Measurements from ENCODE around the gene TFAP2A. TPM values are rescaled to one million over a fixed set of nuclear protein-coding genes. Genes with fewer than 3 reads are reported as not detected.

TFAP2A gene
- polyA plus RNA-seq, 2 of the 4 experiments (the other 2 are of a cell fraction) = 13.1 to 26.9 TPM

GRCh38 chr6:10404107-10404798 is 10.6 kb downstream of the TFAP2A start (continued):
- TF ChIP-seq JUN (IDR thresholded peaks at IDR 0.05) = peak in 1 of 2 experiments; percentile 70; a peak in 4 of 5 replicates
- TF ChIP-seq FOXS1 (CRISPR knock-in tag; IDR thresholded peaks at IDR 0.05) = 0 out of 2 replicates have a peak, but pooled peaks have one; percentile 24
- TF ChIP-seq ELK1 (IDR thresholded peaks at IDR 0.05; ENCODE audit: low read depth, low read length) = no peak
- no peak for TF ChIP-seq REST (IDR thresholded peaks at IDR 0.05)
- peak; percentile 68 for TF ChIP-seq ESRRA (IDR thresholded peaks at IDR 0.05; ENCODE audit: borderline replicate concordance, low read length)
- TF ChIP-seq CBX2 (IDR thresholded peaks at IDR 0.05; ENCODE audit: borderline replicate concordance, low read depth) = no peak
- no peak for TF ChIP-seq HEYL (CRISPR knock-in tag; IDR thresholded peaks at IDR 0.05)
- peak; percentile 63; the same call in 1 of the 2 replicates for TF ChIP-seq TP53 (CRISPR knock-in tag; IDR thresholded peaks at IDR 0.05)
- TF ChIP-seq RAD21 (conservative IDR thresholded peaks at IDR 0.05 in 1 of 2, IDR thresholded peaks at IDR 0.05 in 1 of 2) = peak; percentile 51 to 67
- TF ChIP-seq POLR2A (IDR thresholded peaks at IDR 0.05; ENCODE audit: low read length) = peak; percentile 49
- TF ChIP-seq EHMT2 (IDR thresholded peaks at IDR 0.05; ENCODE audit: low read depth) = no peak
- TF ChIP-seq FOSL2 (IDR thresholded peaks at IDR 0.05) = no peak
- TF ChIP-seq FOSL2 (CRISPR knock-in tag; IDR thresholded peaks at IDR 0.05) = no peak
- no peak for TF ChIP-seq JUNB (IDR thresholded peaks at IDR 0.05)
- peak; percentile 63; the same call in 1 of the 2 replicates for TF ChIP-seq HOXB13 (CRISPR knock-in tag; IDR thresholded peaks at IDR 0.05; ENCODE audit: low read depth)

- CTCF ChIA-PET = interaction anchor here (2.7 kb wide), 1 partner anchor 11 kb away, joined by 14 read pairs; the partner anchor contains the start of gene TFAP2A
- ATAC-seq = peak; percentile 70 to 71
- Histone ChIP-seq H3K9me3 (no peaks in the 10 kb centered on the region), H3K4me3 (peak overlapping the region; percentile 45), H3K4me2 (peak overlapping the region; percentile 83), H3K4me1 (peaks cover 54% of the 10 kb centered on the region), H3K27ac (peak overlapping the region; percentile 85 to 93)
- peak; percentile 32 for FAIRE-seq
- peak; percentile 57; the same call in 1 of the 2 replicates for TF ChIP-seq HOXB13 (CRISPR knock-in tag; IDR thresholded peaks at IDR 0.05; ENCODE audit: low read depth)
- peak; percentile 65; the same call in 1 of the 2 replicates for TF ChIP-seq MAX (IDR thresholded peaks at IDR 0.05)
- TF ChIP-seq JUNB (IDR thresholded peaks at IDR 0.05) = peak; percentile 86
- peak; percentile 82 for TF ChIP-seq RARB (CRISPR knock-in tag; IDR thresholded peaks at IDR 0.05)
- TF ChIP-seq RNF2 (IDR thresholded peaks at IDR 0.05; ENCODE audit: borderline replicate concordance, low read depth) = no peak
- no peak for TF ChIP-seq MYC (IDR thresholded peaks at IDR 0.05; ENCODE audit: borderline replicate concordance, low read length)
- TF ChIP-seq PBX3 (IDR thresholded peaks at IDR 0.05) = peak; percentile 45; the same call in 1 of the 2 replicates
- TF ChIP-seq RAD21 (conservative IDR thresholded peaks at IDR 0.05 in 1 of 2, IDR thresholded peaks at IDR 0.05 in 1 of 2) = peak in 1 of 2 experiments; percentile 19; a peak in 2 of 5 replicates
- peak; percentile 57 to 74; a peak in 4 of 5 replicates for TF ChIP-seq JUN (IDR thresholded peaks at IDR 0.05)
- TF ChIP-seq HOXA7 (CRISPR knock-in tag; IDR thresholded peaks at IDR 0.05) = no peak
- TF ChIP-seq EP300 (IDR thresholded peaks at IDR 0.05) = peak; percentile 84 to 93; a peak in 4 of 5 replicates
- TF ChIP-seq HES2 (IDR thresholded peaks at IDR 0.05) = peak; percentile 59; the same call in 1 of the 2 replicates
- TF ChIP-seq CEBPB (IDR thresholded peaks at IDR 0.05) = peak; percentile 59 to 86
- no peak for TF ChIP-seq RCOR1 (IDR thresholded peaks at IDR 0.05; ENCODE audit: low read depth, low read length)
- peak; percentile 76 for TF ChIP-seq FOSL2 (IDR thresholded peaks at IDR 0.05)
- peak; percentile 89 for TF ChIP-seq FOSL2 (CRISPR knock-in tag; IDR thresholded peaks at IDR 0.05)
- peak; percentile 99 for TF ChIP-seq GATA3 (IDR thresholded peaks at IDR 0.05; ENCODE audit: borderline replicate concordance)
- peak; percentile 90; the same call in 2 of the 3 replicates for TF ChIP-seq BCL3 (IDR thresholded peaks at IDR 0.05)
- no peak for TF ChIP-seq POLR2A (IDR thresholded peaks at IDR 0.05; ENCODE audit: low read length)
- peak; percentile 64 to 87 for DNase-seq (ENCODE audit: low read depth in 1 of 2, low spot score in 1 of 2)
- WGBS (ENCODE audit: missing lambda C conversion rate) = under 1% methylated on average over 14 of the region's 16 CpGs
- POLR2A ChIA-PET = interaction anchor here (0.7 to 3.4 kb wide), 3 partner anchors 10 to 37 kb away, joined by 3 to 38 read pairs (median 5); partner anchors contain the start of gene TFAP2A
These were observed 11.3 kb downstream of the TFAP2A start for GRCh38 chr6:10403385-10404106.
